ENCODE measurements around the gene ZNF581. TPM values are rescaled to one million over a fixed set of nuclear protein-coding genes. Genes with fewer than 3 reads are reported as not detected.

Gene ZNF581
- total RNA-seq, 4 donors from 2014 or later, result 9.9 to 17.3 (median 13.7) TPM

DNA sequence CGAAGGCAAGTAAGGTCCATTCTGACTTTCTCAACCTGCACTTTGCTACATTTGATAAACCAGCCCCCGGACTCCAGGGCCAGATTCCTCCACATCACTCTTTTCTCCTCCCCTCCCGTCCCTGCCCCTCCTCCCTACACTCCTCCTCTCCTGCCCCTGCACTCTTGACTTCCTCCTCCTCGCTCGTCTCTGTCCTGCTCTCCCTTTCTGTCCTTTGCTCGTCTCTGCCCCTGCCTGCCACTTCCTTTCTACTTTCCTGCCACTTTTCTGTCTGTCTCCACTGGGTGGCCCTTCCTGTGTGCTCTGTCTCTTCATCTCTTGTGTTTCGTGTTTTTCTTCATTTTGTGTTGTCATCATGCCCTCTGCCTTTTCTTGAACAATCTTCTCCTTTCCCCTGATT lies 18.4 kb downstream of the ZNF581 start:
- ATAC-seq, result no peak
- DNase-seq, result no peak
- Histone ChIP-seq H3K27ac (no peak overlapping the region), H3K9me3 (no peaks in the 10 kb centered on the region), H3K27me3 (no peaks in the 10 kb centered on the region), H3K36me3 (peaks cover 0 to 61% of the 10 kb centered on the region in 2 donors), H3K4me1 (peaks cover 25 to 28% of the 10 kb centered on the region in 2 donors), H3K4me3 (no peak overlapping the region)
- in situ Hi-C loops (cut with MboI; ENCODE audit: low sequenced_read_pairs in 4 of 4), result loop anchor here in 1 of 4 donors (10.0 kb wide), 1 partner anchor 287 kb away; the partner anchor contains the start of genes IL11 and TMEM190
- intact Hi-C loops (cut with DNase I; ENCODE audit: low total_unique reads), result no loop called here
- TF ChIP-seq CTCF (IDR thresholded peaks at IDR 0.05 in 4 of 5, conservative IDR thresholded peaks at IDR 0.05 in 1 of 5) (no peak), POLR2A (IDR thresholded peaks at IDR 0.05) (no peak)

- H3K36me3 ChIP-seq, result peaks cover 0 to 81% of the 10 kb centered on the region in 2 donors
- TF ChIP-seq POLR2A (IDR thresholded peaks at IDR 0.05) (no peak), CTCF (IDR thresholded peaks at IDR 0.05 in 4 of 5, conservative IDR thresholded peaks at IDR 0.05 in 1 of 5) (no peak)
- H3K4me3 ChIP-seq, result no peak overlapping the region
Observed at GRCh38 chr19:55663846-55664536, 20.5 kb downstream of the ZNF581 start.

GRCh38 chr19:55666343-55667005 lies 23.0 kb downstream of the ZNF581 start:
- Histone ChIP-seq H3K27ac (no peak overlapping the region), H3K36me3 (peaks cover 0 to 88% of the 10 kb centered on the region in 2 donors), H3K27me3 (no peaks in the 10 kb centered on the region), H3K4me1 (no peaks in the 10 kb centered on the region), H3K4me3 (no peak overlapping the region), H3K9me3 (no peaks in the 10 kb centered on the region)
- no peak for DNase-seq
- in situ Hi-C loops (cut with MboI; ENCODE audit: low sequenced_read_pairs in 4 of 4), result loop anchor here in 1 of 4 donors (10.0 kb wide), 1 partner anchor 292 kb away; the partner anchor contains the start of genes IL11 and TMEM190
- intact Hi-C loops (cut with DNase I; ENCODE audit: low total_unique reads), result no loop called here
- no peak for ATAC-seq
- TF ChIP-seq CTCF (IDR thresholded peaks at IDR 0.05 in 4 of 5, conservative IDR thresholded peaks at IDR 0.05 in 1 of 5) (no peak), POLR2A (IDR thresholded peaks at IDR 0.05) (no peak)

More at GRCh38 chr19:55663846-55664536, 20.5 kb downstream of the ZNF581 start:
- Histone ChIP-seq H3K27ac (no peak overlapping the region), H3K9me3 (no peaks in the 10 kb centered on the region), H3K27me3 (no peaks in the 10 kb centered on the region), H3K4me1 (peaks cover 4 to 6% of the 10 kb centered on the region in 2 donors)
- in situ Hi-C loops (cut with MboI; ENCODE audit: low sequenced_read_pairs in 4 of 4), result loop anchor here in 1 of 4 donors (10.0 kb wide), 1 partner anchor 289 kb away; the partner anchor contains the start of genes IL11 and TMEM190
- ATAC-seq (no peak), DNase-seq (no peak)
- intact Hi-C loops (cut with DNase I; ENCODE audit: low total_unique reads), result no loop called here

DNA sequence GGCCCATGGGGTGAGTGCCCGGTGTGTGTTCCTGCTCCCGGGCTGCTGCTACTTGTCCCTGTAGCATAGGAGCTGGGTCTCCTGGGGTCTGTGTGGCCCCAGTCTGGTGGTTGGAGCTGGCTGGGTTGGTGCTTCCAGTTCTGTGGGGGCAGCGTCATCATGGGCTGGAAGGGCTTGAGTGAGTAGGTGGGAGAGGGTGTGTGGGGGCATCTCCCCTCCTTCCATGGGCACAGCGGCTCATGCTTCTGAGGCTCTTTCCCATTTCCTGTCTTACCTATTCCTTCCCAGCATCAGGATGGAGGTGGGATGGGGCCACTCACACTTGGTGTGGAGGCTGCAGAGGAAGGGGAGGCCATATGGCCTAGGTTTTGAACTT lies 23.5 kb downstream of the ZNF581 start:
- Histone ChIP-seq H3K36me3 (peaks cover 0 to 83% of the 10 kb centered on the region in 2 donors), H3K9me3 (no peaks in the 10 kb centered on the region), H3K4me3 (no peak overlapping the region), H3K4me1 (no peaks in the 10 kb centered on the region), H3K27ac (no peak overlapping the region), H3K27me3 (no peaks in the 10 kb centered on the region)
- no peak for ATAC-seq
- no peak for TF ChIP-seq CTCF (IDR thresholded peaks at IDR 0.05 in 4 of 5, conservative IDR thresholded peaks at IDR 0.05 in 1 of 5)
- TF ChIP-seq POLR2A (IDR thresholded peaks at IDR 0.05), result no peak
- in situ Hi-C loops (cut with MboI; ENCODE audit: low sequenced_read_pairs in 4 of 4), result loop anchor here in 1 of 4 donors (10.0 kb wide), 1 partner anchor 292 kb away; the partner anchor contains the start of genes IL11 and TMEM190
- DNase-seq, result no peak
- intact Hi-C loops (cut with DNase I; ENCODE audit: low total_unique reads), result no loop called here

All from gastrocnemius medialis (tissue), 4 donors.